ENCODE measurements around the gene ST6GALNAC3. TPM values are rescaled to one million over a fixed set of nuclear protein-coding genes. Genes with fewer than 3 reads are reported as not detected.

The ST6GALNAC3 gene
- total RNA-seq, 4 donors from 2014 or later = 0.79 to 5.3 (median 1.6) TPM

DNA sequence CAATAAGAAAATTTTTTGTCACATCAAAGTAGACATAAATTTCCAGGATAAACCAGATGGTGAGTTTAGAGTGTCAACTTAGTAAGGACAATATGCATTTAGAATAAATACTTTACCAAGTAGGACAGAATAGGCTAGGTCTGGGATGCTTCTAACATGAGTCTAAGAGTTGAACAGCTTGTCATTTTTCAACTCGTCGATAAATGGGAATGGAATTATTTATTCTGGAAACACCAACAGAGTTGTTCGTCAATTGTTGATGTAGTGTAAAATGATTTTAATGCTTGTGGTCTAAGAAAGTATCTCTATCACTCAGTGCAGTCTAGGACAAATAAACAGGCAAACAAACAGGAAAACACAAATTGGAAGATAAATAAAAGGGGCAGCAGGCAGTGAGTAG lies 434.3 kb downstream of the ST6GALNAC3 start:
- WGBS = 81% methylated on average over 3 of the region's 3 CpGs

DNA sequence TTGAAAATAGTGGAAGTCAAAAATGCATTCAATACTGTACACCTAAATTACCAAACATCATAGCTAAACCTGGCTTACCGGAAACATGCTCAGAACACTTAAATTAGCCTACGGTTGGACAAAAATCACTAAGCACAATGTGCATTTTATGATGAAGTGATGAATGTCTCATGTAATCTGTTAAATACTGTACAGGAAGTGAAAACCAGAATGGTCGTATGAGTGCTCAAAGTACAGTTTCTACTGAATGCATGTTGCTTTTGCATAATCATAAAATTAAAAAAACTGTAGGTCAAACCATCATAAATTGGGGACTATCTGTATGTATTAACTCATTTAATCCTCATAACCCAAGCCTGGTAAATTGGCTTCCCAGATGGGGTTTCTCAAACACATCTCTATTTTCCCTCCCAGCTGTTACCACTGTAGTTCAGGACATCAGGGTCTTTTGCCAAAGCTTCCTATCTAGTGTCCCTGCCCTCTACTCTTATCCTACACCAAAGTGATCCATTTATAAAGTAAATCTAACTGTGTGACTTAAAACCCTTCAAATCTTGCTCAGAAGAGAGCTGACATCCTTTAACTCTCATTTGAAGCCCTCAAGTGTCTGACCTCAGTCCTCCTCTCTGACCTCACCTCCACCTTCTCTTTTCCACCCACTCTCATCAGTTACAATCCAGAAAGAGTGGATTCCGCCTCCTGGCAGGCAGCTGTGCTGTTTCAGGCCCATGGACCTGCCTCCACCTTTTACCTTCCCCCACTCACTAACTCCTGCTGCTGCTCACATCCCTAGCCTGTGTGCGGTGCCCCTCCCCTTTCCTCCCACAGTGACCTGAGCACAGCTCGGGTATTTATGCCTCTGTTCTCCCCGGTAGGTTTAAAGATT lies 436.4 kb downstream of the ST6GALNAC3 start:
- Histone ChIP-seq H3K4me1 (no peaks in the 10 kb centered on the region), H3K27me3 (no peaks in the 10 kb centered on the region), H3K36me3 (no peaks in the 10 kb centered on the region), H3K27ac (no peak overlapping the region), H3K9me3 (no peaks in the 10 kb centered on the region), H3K4me3 (no peak overlapping the region)
- TF ChIP-seq, protein P1, sequence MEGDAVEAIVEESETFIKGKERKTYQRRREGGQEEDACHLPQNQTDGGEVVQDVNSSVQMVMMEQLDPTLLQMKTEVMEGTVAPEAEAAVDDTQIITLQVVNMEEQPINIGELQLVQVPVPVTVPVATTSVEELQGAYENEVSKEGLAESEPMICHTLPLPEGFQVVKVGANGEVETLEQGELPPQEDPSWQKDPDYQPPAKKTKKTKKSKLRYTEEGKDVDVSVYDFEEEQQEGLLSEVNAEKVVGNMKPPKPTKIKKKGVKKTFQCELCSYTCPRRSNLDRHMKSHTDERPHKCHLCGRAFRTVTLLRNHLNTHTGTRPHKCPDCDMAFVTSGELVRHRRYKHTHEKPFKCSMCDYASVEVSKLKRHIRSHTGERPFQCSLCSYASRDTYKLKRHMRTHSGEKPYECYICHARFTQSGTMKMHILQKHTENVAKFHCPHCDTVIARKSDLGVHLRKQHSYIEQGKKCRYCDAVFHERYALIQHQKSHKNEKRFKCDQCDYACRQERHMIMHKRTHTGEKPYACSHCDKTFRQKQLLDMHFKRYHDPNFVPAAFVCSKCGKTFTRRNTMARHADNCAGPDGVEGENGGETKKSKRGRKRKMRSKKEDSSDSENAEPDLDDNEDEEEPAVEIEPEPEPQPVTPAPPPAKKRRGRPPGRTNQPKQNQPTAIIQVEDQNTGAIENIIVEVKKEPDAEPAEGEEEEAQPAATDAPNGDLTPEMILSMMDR (IDR thresholded peaks at IDR 0.05) = no peak
- TF ChIP-seq POLR2AphosphoS5 (IDR thresholded peaks at IDR 0.05) (no peak), EP300 (IDR thresholded peaks at IDR 0.05) (no peak), POLR2A (IDR thresholded peaks at IDR 0.05) (no peak)
- WGBS = 51% methylated on average over 7 of the region's 7 CpGs
- no peak for DNase-seq (ENCODE audit: low spot score in 2 of 2)

More for the DNA sequence above, 434.3 kb downstream of the ST6GALNAC3 start:
- DNase-seq (ENCODE audit: low spot score in 2 of 2) = no peak
- H3K4me3 ChIP-seq = no peak overlapping the region
- H3K27me3 ChIP-seq = no peaks in the 10 kb centered on the region
- H3K36me3 ChIP-seq = no peaks in the 10 kb centered on the region
- H3K9me3 ChIP-seq = no peaks in the 10 kb centered on the region
- H3K4me1 ChIP-seq = no peaks in the 10 kb centered on the region
- TF ChIP-seq, protein P1 (IDR thresholded peaks at IDR 0.05) = no peak
- TF ChIP-seq EP300 (IDR thresholded peaks at IDR 0.05) = no peak
- no peak for TF ChIP-seq POLR2AphosphoS5 (IDR thresholded peaks at IDR 0.05)
- no peak for TF ChIP-seq POLR2A (IDR thresholded peaks at IDR 0.05)
- H3K27ac ChIP-seq = no peak overlapping the region

DNA sequence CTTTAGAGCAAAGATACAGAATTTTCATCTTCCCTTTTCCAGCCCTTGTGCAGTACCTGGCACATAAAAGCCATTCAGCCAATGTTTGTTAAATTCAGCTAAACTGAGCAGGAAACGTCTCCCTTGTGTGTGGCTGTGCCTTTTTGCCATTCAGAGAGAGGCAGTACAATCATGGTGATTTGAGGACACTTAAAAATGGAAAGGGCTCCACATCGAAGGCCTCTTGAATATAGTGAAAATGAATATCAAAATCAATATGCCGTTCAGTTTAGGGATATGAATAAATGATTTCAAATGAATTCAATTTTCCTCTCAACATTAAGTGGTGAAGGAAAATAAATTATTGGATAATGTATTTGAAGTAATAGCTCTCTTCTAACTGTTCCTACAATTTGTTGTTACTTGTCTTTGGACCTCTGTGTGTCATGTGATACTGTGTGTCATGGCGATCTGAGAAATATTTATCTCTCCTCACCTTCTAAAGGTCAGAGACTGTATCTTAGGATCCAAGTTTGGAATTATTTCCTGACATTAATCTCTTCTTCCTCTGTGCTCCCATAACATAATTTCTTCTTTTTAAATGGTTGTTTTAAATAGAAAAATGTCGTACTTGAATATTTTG lies 437.1 kb downstream of the ST6GALNAC3 start:
- Histone ChIP-seq H3K4me3 (no peak overlapping the region), H3K4me1 (no peaks in the 10 kb centered on the region), H3K27me3 (no peaks in the 10 kb centered on the region), H3K9me3 (no peaks in the 10 kb centered on the region), H3K27ac (no peak overlapping the region), H3K36me3 (no peaks in the 10 kb centered on the region)
- 59% methylated on average over 5 of the region's 5 CpGs for WGBS
- no peak for DNase-seq (ENCODE audit: low spot score in 2 of 2)
- no peak for TF ChIP-seq POLR2AphosphoS5 (IDR thresholded peaks at IDR 0.05)

DNA sequence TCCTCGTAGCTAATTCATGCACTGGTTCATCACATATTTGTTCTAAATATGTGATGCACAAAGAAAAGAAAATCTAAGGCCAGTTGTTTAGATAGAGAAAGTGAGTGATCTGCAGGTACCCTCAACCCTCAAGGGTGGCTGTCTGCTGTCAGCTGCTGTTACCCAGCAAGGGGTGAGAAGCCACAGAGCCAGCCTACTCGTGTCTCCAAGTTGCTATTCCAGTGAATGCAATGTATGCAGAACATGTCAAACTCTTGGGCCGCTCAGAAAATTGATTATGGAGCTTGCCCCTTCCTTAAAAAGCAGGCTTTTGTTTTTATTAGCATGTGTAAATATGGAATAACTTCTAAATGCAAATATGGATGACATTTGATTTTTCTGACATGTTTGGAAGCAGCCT lies 456.4 kb downstream of the ST6GALNAC3 start:
- H3K4me3 ChIP-seq = no peak overlapping the region
- no peak overlapping the region for H3K27ac ChIP-seq
- no peak for DNase-seq (ENCODE audit: low spot score in 2 of 2)
- 58% methylated on average over 3 of the region's 3 CpGs for WGBS
- H3K9me3 ChIP-seq = no peaks in the 10 kb centered on the region
- no peaks in the 10 kb centered on the region for H3K4me1 ChIP-seq
- no peaks in the 10 kb centered on the region for H3K27me3 ChIP-seq
- no peaks in the 10 kb centered on the region for H3K36me3 ChIP-seq
- TF ChIP-seq, protein P1 (IDR thresholded peaks at IDR 0.05) = no peak
- TF ChIP-seq POLR2AphosphoS5 (IDR thresholded peaks at IDR 0.05) = no peak
- TF ChIP-seq POLR2A (IDR thresholded peaks at IDR 0.05) = no peak
- no peak for TF ChIP-seq EP300 (IDR thresholded peaks at IDR 0.05)

DNA sequence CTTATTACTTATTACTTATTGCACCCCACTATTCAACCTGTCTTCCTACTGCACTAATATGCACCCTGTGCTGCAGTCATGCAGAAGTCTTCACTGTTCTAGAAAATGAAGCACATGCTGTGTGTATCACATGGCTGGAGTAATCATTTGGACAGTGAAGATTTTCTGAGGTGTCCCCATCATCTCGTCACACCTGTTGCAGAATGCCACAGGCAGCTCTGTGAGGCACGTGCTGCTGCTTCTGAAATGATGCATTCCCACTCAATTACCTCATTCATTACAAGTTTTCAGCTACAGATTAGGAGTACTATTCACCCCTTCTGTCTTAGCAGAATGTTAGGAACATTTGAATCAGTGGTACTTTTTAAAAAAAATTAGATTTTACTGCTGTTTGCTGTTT lies 467.1 kb downstream of the ST6GALNAC3 start:
- WGBS = 33% methylated on average over 2 of the region's 2 CpGs
- no peak for DNase-seq (ENCODE audit: low spot score in 2 of 2)
- Histone ChIP-seq H3K36me3 (no peaks in the 10 kb centered on the region), H3K27ac (no peak overlapping the region), H3K9me3 (no peaks in the 10 kb centered on the region), H3K27me3 (no peaks in the 10 kb centered on the region), H3K4me1 (no peaks in the 10 kb centered on the region), H3K4me3 (no peak overlapping the region)
- TF ChIP-seq POLR2AphosphoS5 (IDR thresholded peaks at IDR 0.05) (no peak), EP300 (IDR thresholded peaks at IDR 0.05) (no peak), POLR2A (IDR thresholded peaks at IDR 0.05) (no peak)
- TF ChIP-seq, protein P1 (IDR thresholded peaks at IDR 0.05) = no peak
